Neuronal stem cell (in vitro differentiated cells): ENCODE data around the gene SYTL1.

Source experiments
- DNase-seq: peaks from one replicate; pipeline ENCODE4 v3.0.0-alpha.2; 2013; ENCODE audit warnings: low spot score
- H2AFZ ChIP-seq: one replicate; pipeline ENCODE4 v1.6.1; 2013; ENCODE audit warnings: mild to moderate bottlenecking, low read length, inconsistent platforms
- H2AK5ac ChIP-seq: 2 replicates; pipeline ENCODE4 v1.6.1; 2013; ENCODE audit warnings: low read depth, mild to moderate bottlenecking, inconsistent platforms, low read length, moderate library complexity, mixed read lengths
- H2BK120ac ChIP-seq: 2 replicates; pipeline ENCODE4 v1.6.1; 2013; ENCODE audit warnings: low read depth, mild to moderate bottlenecking, inconsistent platforms, low read length, moderate library complexity, mixed read lengths
- H2BK12ac ChIP-seq: one replicate; pipeline ENCODE4 v1.6.1; 2013; ENCODE audit warnings: low read length, inconsistent platforms
- H2BK15ac ChIP-seq: 2 replicates; pipeline ENCODE4 v1.6.1; 2013; ENCODE audit warnings: mild to moderate bottlenecking, low read length, inconsistent platforms, mixed read lengths
- H2BK5ac ChIP-seq: one replicate; pipeline ENCODE4 v1.6.1; 2013; ENCODE audit warnings: inconsistent platforms, mild to moderate bottlenecking, low read length, moderate library complexity
- H3K14ac ChIP-seq: one replicate; pipeline ENCODE4 v1.6.1; 2013; ENCODE audit warnings: low read length, inconsistent platforms
- H3K18ac ChIP-seq: 2 replicates; pipeline ENCODE4 v1.6.1; 2013; ENCODE audit warnings: low read length, inconsistent platforms
- H3K23ac ChIP-seq: 2 replicates; pipeline ENCODE4 v1.6.1; 2013; ENCODE audit warnings: low read depth, mild to moderate bottlenecking, mixed read lengths, low read length, inconsistent platforms; ENCODE audit not compliant: poor library complexity
- H3K27ac ChIP-seq: replicated peaks from 3 replicates; pipeline ENCODE4 v1.5.1; 2013; ENCODE audit warnings: low read length, inconsistent platforms
- H3K27me3 ChIP-seq, 3 experiments: 2 replicates each; pipeline ENCODE4 v1.6.1; 2013; ENCODE audit warnings: low read length in 3 of 3, mild to moderate bottlenecking in 2 of 3, inconsistent platforms in 1 of 3, low read depth in 1 of 3, mixed read lengths in 1 of 3, moderate library complexity in 1 of 3; ENCODE audit not compliant: control insufficient read depth in 3 of 3, insufficient read depth in 3 of 3
- H3K36me3 ChIP-seq, 2 donors: replicated peaks in 1 of 2; 2 replicates each; pipeline ENCODE4 v1.6.1; 2013; ENCODE audit warnings: low read length in 2 of 2; ENCODE audit not compliant: control insufficient read depth in 2 of 2, insufficient read depth in 2 of 2
- H3K4ac ChIP-seq: 2 replicates; pipeline ENCODE4 v1.6.1; 2013; ENCODE audit warnings: inconsistent platforms, mild to moderate bottlenecking, low read length, moderate library complexity
- H3K4me1 ChIP-seq, 2 donors: 1 replicate in 1 of 2; 2 replicates in 1 of 2; pipeline ENCODE4 v1.6.1; 2013; ENCODE audit warnings: low read length in 2 of 2, low read depth in 1 of 2; ENCODE audit not compliant: control insufficient read depth in 2 of 2, insufficient read depth in 1 of 2
- H3K4me2 ChIP-seq: one replicate; pipeline ENCODE4 v1.6.1; 2013; ENCODE audit warnings: mild to moderate bottlenecking, low read length, inconsistent platforms; ENCODE audit not compliant: insufficient read depth, poor library complexity, severe bottlenecking
- H3K4me3 ChIP-seq, 2 donors: 2 replicates each; pipeline ENCODE4 v1.5.1; 2013; ENCODE audit warnings: low read length in 2 of 2, mild to moderate bottlenecking in 2 of 2, inconsistent platforms in 1 of 2, moderate library complexity in 1 of 2
- H3K79me1 ChIP-seq: one replicate; pipeline ENCODE4 v1.6.1; 2013; ENCODE audit warnings: low read depth, mild to moderate bottlenecking, inconsistent platforms, low read length, moderate library complexity
- H3K9ac ChIP-seq: one replicate; pipeline ENCODE4 v1.6.1; 2013; ENCODE audit warnings: mild to moderate bottlenecking, low read depth, low read length, inconsistent platforms; ENCODE audit not compliant: poor library complexity
- H3K9me3 ChIP-seq, 2 donors: replicated peaks in 1 of 2; 2 replicates each; pipeline versions ENCODE3 to v1.6.1; 2013; ENCODE audit warnings: low read length in 2 of 2, mild to moderate bottlenecking in 2 of 2, inconsistent platforms in 1 of 2, low read depth in 1 of 2, mixed read lengths in 1 of 2, moderate library complexity in 1 of 2; ENCODE audit not compliant: control insufficient read depth in 2 of 2, insufficient read depth in 1 of 2
- H4K8ac ChIP-seq: one replicate; pipeline ENCODE4 v1.6.1; 2013; ENCODE audit warnings: low read depth, mild to moderate bottlenecking, inconsistent platforms, low read length, moderate library complexity
- H4K91ac ChIP-seq: one replicate; pipeline ENCODE4 v1.6.1; 2013; ENCODE audit warnings: low read length, low read depth, mild to moderate bottlenecking, inconsistent platforms; ENCODE audit not compliant: poor library complexity
- WGBS, 2 donors: extraction: QIAGEN DNeasy Blood & Tissue Kit; methylation state at CpG; one replicate each; pipeline ENCODE4 v1.1.7; 2013; ENCODE audit warnings: missing lambda C conversion rate in 2 of 2, mixed read lengths in 1 of 2; ENCODE audit not compliant: insufficient read length in 2 of 2, insufficient replicate concordance in 1 of 2; ENCODE audit errors: extremely low coverage in 2 of 2; 5-methylcytosine and 5-hydroxymethylcytosine counted together

SYTL1 gene

DNA sequence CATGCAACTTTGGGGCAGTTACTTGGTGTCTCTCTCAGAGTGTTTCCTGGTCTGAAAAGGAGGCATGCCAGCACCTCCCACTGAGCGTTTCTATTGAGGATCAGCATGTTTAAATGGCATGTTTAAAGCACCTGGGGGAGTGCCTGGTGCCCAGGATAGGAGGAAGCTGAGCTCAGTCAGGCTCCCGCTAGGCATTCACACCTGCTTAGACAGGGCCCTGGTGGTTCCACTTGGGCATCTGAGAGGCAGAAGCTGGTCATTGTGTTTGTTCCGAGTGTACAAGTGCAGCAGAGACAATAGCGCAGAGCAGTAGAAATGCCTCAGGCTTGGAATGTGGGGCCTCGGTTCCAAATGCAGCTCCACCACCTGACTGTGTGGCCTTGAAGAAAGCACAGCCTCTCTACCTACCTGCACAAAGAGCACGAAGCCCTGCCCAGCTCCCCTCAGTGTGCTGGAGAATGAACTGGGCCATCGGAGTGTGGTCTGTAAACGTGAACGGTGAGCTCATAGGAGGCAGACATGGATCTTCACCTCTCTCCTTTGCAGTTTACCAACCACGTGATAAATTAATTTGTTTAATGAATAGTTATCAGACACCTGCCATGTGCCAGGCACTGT, 40.1 kb upstream of the SYTL1 start:
- Histone ChIP-seq H4K8ac (no peak overlapping the region), H3K23ac (no peak overlapping the region), H3K36me3 (peaks cover 16 to 25% of the 10 kb centered on the region in 2 donors), H3K9ac (no peak overlapping the region), H3K4me2 (no peak overlapping the region), H2BK5ac (no peak overlapping the region), H3K27me3 (no peaks in the 10 kb centered on the region), H3K14ac (no peak overlapping the region), H3K4me1 (peaks cover 30 to 31% of the 10 kb centered on the region in 2 donors), H3K4ac (no peak overlapping the region), H3K4me3 (no peak overlapping the region), H3K79me1 (no peaks in the 10 kb centered on the region), H2AFZ (no peak overlapping the region), H3K18ac (no peak overlapping the region), H2BK120ac (no peak overlapping the region), H2BK15ac (peak overlapping the region; percentile 8), H2AK5ac (peak overlapping the region; percentile 83), H3K9me3 (no peaks in the 10 kb centered on the region), H3K27ac (no peak overlapping the region), H4K91ac (no peak overlapping the region), H2BK12ac (no peak overlapping the region)
- WGBS, 2 donors, result no CpG with 5 or more reads among the region's 10 CpGs
- DNase-seq, result no peak

GRCh38 chr1:27302612-27303011, 39.2 kb upstream of the SYTL1 start:
- H3K4me1 ChIP-seq, result peaks cover 38 to 39% of the 10 kb centered on the region in 2 donors
- no peak overlapping the region for H2AFZ ChIP-seq
- no peak overlapping the region for H2BK15ac ChIP-seq
- H3K23ac ChIP-seq, result no peak overlapping the region
- H3K4ac ChIP-seq, result no peak overlapping the region
- no peak overlapping the region for H3K14ac ChIP-seq
- H2BK120ac ChIP-seq, result no peak overlapping the region
- H3K4me3 ChIP-seq, result no peak overlapping the region
- H3K4me2 ChIP-seq, result no peak overlapping the region
- no peaks in the 10 kb centered on the region for H3K27me3 ChIP-seq
- WGBS, 2 donors, result no CpG with 5 or more reads among the region's 2 CpGs
- peaks cover 10 to 16% of the 10 kb centered on the region in 2 donors for H3K36me3 ChIP-seq
- H3K27ac ChIP-seq, result no peak overlapping the region
- H3K9ac ChIP-seq, result no peak overlapping the region
- H3K79me1 ChIP-seq, result no peaks in the 10 kb centered on the region
- no peak overlapping the region for H4K91ac ChIP-seq
- no peak overlapping the region for H3K18ac ChIP-seq
- no peak overlapping the region for H2BK12ac ChIP-seq
- DNase-seq, result no peak
- no peak overlapping the region for H2AK5ac ChIP-seq
- no peak overlapping the region for H2BK5ac ChIP-seq
- no peak overlapping the region for H4K8ac ChIP-seq
- no peaks in the 10 kb centered on the region for H3K9me3 ChIP-seq

DNA sequence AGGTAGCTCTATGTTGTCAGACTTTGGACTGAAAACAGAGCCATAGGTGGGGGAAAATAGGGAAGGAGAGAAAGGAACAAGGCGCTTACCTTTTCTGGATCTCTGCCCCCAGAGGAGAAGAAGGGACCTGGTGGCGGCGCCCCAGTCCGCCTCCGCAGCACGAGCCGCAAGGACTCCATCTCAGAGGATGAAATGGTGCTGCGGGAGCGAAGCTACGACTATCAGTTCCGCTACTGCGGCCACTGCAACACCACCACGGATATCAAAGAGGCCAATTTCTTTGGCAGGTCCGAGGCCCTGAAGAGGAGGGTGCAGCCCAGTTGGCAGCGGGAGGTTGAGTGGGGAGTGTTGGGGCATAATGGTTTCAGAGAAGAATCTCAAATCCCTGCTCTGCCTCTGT, 38.3 kb upstream of the SYTL1 start:
- Histone ChIP-seq H2BK12ac (no peak overlapping the region), H3K27ac (no peak overlapping the region), H4K91ac (no peak overlapping the region), H3K27me3 (no peaks in the 10 kb centered on the region), H3K4me3 (no peak overlapping the region), H4K8ac (no peak overlapping the region), H3K14ac (no peak overlapping the region), H3K79me1 (no peaks in the 10 kb centered on the region), H3K9me3 (no peaks in the 10 kb centered on the region), H3K4me2 (no peak overlapping the region), H3K18ac (no peak overlapping the region), H2BK120ac (no peak overlapping the region), H3K23ac (no peak overlapping the region), H3K4ac (no peak overlapping the region), H2AK5ac (no peak overlapping the region), H2AFZ (no peak overlapping the region), H3K9ac (no peak overlapping the region), H3K4me1 (peaks cover 44% of the 10 kb centered on the region in 2 donors), H2BK15ac (no peak overlapping the region), H3K36me3 (peaks cover 3 to 8% of the 10 kb centered on the region in 2 donors), H2BK5ac (no peak overlapping the region)
- DNase-seq, result no peak
- WGBS, 2 donors, result no CpG with 5 or more reads among the region's 15 CpGs

DNA sequence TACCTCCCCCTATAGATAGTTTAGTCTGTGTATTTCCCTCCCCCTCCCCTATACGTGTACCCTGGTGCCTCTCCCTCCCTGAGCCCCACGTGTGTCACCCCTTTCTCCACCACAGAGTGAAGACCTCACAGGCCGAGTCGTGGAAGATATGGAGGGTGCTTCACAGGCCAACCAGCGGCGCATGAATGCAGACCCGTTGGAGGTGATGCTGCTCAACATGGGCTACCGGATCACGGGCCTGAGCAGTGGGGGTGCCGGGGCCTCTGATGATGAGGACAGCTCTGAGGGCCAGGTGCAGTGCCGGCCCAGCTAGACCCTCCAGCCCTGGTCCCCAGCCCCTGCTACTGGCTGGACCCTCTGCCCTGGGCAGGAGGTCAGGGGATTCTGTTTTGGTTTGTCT, 35.8 kb upstream of the SYTL1 start:
- no peak for DNase-seq
- peaks cover 21 to 23% of the 10 kb centered on the region in 2 donors for H3K4me1 ChIP-seq
- no peaks in the 10 kb centered on the region for H3K27me3 ChIP-seq
- no peak overlapping the region for H3K23ac ChIP-seq
- no CpG with 5 or more reads among the region's 11 CpGs for WGBS, 2 donors
- peak overlapping the region; percentile 82 for H2AK5ac ChIP-seq
- H3K18ac ChIP-seq, result peak overlapping the region; percentile 67
- H2BK5ac ChIP-seq, result peak overlapping the region; percentile 56
- no peak overlapping the region for H3K4me3 ChIP-seq
- H2BK15ac ChIP-seq, result no peak overlapping the region
- H3K27ac ChIP-seq, result peak overlapping the region; percentile 85
- H3K9ac ChIP-seq, result peak overlapping the region; percentile 61
- H2AFZ ChIP-seq, result no peak overlapping the region
- H3K4ac ChIP-seq, result peak overlapping the region; percentile 8
- no peak overlapping the region for H3K4me2 ChIP-seq
- H4K8ac ChIP-seq, result no peak overlapping the region
- H2BK12ac ChIP-seq, result peak overlapping the region; percentile 24
- H2BK120ac ChIP-seq, result peak overlapping the region; percentile 56
- H3K79me1 ChIP-seq, result no peaks in the 10 kb centered on the region
- H3K36me3 ChIP-seq, result peaks cover 2 to 3% of the 10 kb centered on the region in 2 donors
- peaks cover 0 to 2% of the 10 kb centered on the region in 2 donors for H3K9me3 ChIP-seq
- H4K91ac ChIP-seq, result peak overlapping the region; percentile 7
- no peak overlapping the region for H3K14ac ChIP-seq
